Naive thymus-derived CD8-positive, alpha-beta T cell (primary cell): ENCODE results near the gene TMEM44. TPM values are rescaled to one million over a fixed set of nuclear protein-coding genes. Genes with fewer than 3 reads are reported as not detected.
"Not testable (repeated sequence)": the region's sequence is repeated elsewhere in the genome, so short reads cannot be mapped to it uniquely, and the experiment has no call there.

Experiments used
- ATAC-seq, 2 donors: fragments of 150-1000 bp; cut with Tn5 transposase in 1 of 2; sonication (Bioruptor Pico), chemical (Tn5 transposase) in 1 of 2; 1 replicate in 1 of 2; 2 replicates in 1 of 2; pipeline ENCODE4 v1.10.0; 2021; ENCODE audit warnings: mild to moderate bottlenecking in 2 of 2, moderate library complexity in 2 of 2
- POLR2A ChIA-PET: fragments of 350-600 bp; sonication (Branson Sonifier 250); formaldehyde crosslinking; loops from one replicate; lab custom pipeline; 2021; ENCODE audit warnings: antibody characterized with exemption; lab: Charles Lee
- DNase-seq, 10 donors: peaks; one replicate each; pipeline versions ENCODE4 v3.0.0 to v3.0.0-alpha.2; 2020 to 2022
- H3K27ac Mint-ChIP-seq, 10 donors: one replicate each; pipeline ENCODE4 v1.8.0; 2020 to 2022; ENCODE audit warnings: mild to moderate bottlenecking in 10 of 10, mixed read lengths in 10 of 10, moderate library complexity in 4 of 10, inconsistent platforms in 1 of 10
- H3K27me3 Mint-ChIP-seq, 5 donors: one replicate each; pipeline ENCODE4 v1.8.0; 2021 to 2022; ENCODE audit warnings: mixed read lengths in 5 of 5
- H3K36me3 Mint-ChIP-seq, 3 donors: one replicate each; pipeline ENCODE4 v1.8.0; 2020 to 2022; ENCODE audit warnings: mixed read lengths in 3 of 3, mild to moderate bottlenecking in 2 of 3, inconsistent platforms in 1 of 3
- H3K4me1 Mint-ChIP-seq, 4 donors: one replicate each; pipeline ENCODE4 v1.8.0; 2021 to 2022; ENCODE audit warnings: mixed read lengths in 4 of 4
- H3K4me3 Mint-ChIP-seq, 10 donors: one replicate each; pipeline ENCODE4 v1.8.0; 2020 to 2022; ENCODE audit warnings: mild to moderate bottlenecking in 10 of 10, mixed read lengths in 10 of 10, moderate library complexity in 6 of 10, inconsistent platforms in 1 of 10
- H3K9me3 Mint-ChIP-seq, 9 donors: one replicate each; pipeline ENCODE4 v1.8.0; 2020 to 2022; ENCODE audit warnings: mixed read lengths in 9 of 9, mild to moderate bottlenecking in 3 of 9, inconsistent platforms in 1 of 9, moderate library complexity in 1 of 9
- polyA plus RNA-seq, 3 donors: library from polyadenylated mRNA; unstranded; fragments of 300-500 nt; fragmentation: Illumina TruSeq; gene quantifications; one replicate each; pipeline ENCODE4 v1.2.3, GENCODE V29; 2021
- total RNA-seq, 8 experiments: library from RNA in 2 of 8; stranded (reverse) in 2 of 8; gene quantifications; one replicate each; pipeline ENCODE4 v1.2.3 and lab custom pipeline; 2021 to 2026

TMEM44 gene
- total and polyA plus RNA-seq, 5 experiments from 2014 or later: 0.14 to 4.6 (median 2.0) TPM

DNA sequence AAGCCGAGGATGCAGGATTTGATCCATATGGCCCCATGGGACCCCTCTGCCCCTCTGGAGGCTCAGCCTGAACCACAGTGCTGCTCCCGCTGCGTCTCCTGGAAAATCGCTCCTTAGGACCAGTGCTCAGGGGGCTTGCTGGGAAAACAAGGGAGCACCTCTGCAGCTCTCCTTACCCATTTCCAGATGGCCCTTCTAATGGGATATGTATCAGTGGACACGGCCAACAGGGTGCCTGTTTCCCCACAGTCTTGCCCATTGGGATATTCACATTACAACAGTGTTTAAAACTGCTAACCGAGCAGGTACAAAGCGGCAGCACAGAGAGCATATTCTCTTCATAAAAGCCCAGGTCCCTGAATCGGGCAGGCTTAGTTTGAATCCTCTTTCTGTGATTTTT is 27.1 kb downstream of the TMEM44 start:
- no peak for ATAC-seq
- no peaks in the 10 kb centered on the region for H3K9me3 Mint-ChIP-seq
- H3K4me3 Mint-ChIP-seq: no peak overlapping the region
- peaks cover 0 to 5% (median 0%) of the 10 kb centered on the region in 3 donors for H3K36me3 Mint-ChIP-seq
- POLR2A ChIA-PET: no interaction called here
- no peak overlapping the region for H3K27ac Mint-ChIP-seq
- H3K27me3 Mint-ChIP-seq: no peaks in the 10 kb centered on the region
- DNase-seq: no peak
- no peaks in the 10 kb centered on the region for H3K4me1 Mint-ChIP-seq

DNA sequence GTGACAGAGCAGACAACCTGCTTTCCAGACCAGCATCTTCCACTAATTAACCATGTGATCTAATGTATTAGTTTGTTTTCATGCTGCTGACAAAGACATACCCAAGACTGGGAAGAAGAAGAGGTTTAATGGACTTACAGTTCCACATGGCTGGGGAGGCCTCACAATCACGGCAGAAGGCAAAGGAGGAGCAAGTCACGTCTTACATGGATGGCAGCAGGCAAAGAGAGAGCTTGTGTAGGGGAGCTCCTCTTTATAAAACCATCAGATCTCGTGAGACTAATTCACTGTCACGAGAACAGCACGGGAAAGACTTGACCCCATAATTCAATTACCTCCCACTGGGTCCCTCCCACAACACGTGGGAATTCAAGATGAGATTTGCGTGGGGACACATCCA is 27.9 kb downstream of the TMEM44 start:
- POLR2A ChIA-PET, ATAC-seq, H3K4me3 Mint-ChIP-seq, H3K4me1 Mint-ChIP-seq, DNase-seq, H3K27me3 Mint-ChIP-seq, H3K36me3 Mint-ChIP-seq, H3K9me3 Mint-ChIP-seq: not testable (repeated sequence)
- peak overlapping the region in 1 of 10 donors; percentile 3 for H3K27ac Mint-ChIP-seq

DNA sequence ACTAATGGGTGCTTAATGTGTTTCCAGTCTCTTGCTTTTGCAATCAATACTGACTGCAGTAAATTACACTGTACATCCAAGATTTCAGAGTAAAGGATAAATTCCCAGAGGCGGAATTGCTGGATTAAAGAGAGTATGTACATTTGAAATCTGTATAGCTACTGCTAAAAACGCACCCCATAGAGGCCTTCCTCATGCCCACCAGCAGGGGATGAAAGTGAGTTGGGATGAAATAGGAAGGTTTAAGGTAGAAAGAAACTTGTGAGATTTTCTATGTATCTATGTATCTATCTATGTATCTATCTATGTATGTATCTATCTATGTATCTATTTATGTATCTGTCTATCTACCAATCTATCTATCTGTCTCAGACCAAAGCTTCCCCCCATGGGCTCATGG is 28.4 kb downstream of the TMEM44 start:
- no peaks in the 10 kb centered on the region for H3K4me1 Mint-ChIP-seq
- DNase-seq (no peak), ATAC-seq (no peak)
- H3K36me3 Mint-ChIP-seq: peaks cover 0 to 5% (median 0%) of the 10 kb centered on the region in 3 donors
- no peaks in the 10 kb centered on the region for H3K27me3 Mint-ChIP-seq
- H3K9me3 Mint-ChIP-seq: no peaks in the 10 kb centered on the region
- H3K4me3 Mint-ChIP-seq: no peak overlapping the region
- H3K27ac Mint-ChIP-seq: peak overlapping the region in 1 of 10 donors; percentile 3
- POLR2A ChIA-PET: no interaction called here

DNA sequence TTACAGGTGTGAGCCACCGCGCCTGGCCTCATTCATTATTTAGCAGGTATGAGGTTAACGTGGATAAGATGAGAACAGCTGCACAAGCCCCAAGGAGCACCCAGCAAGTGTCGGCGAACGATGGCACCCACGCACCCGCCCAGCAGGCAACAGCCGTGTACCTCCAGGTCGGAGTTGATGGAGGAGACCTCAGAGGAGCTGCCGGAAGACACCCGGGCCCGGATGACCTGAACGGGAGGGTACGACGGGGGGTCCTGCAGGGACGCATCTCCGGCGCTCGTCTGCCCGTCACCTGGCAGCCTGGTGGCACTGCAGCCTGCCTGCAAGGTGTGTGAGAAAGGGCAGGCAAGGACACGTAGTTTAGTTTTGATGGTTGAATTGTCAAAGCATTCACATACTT is 29.1 kb downstream of the TMEM44 start:
- Mint-ChIP-seq H3K27ac (no peak overlapping the region), H3K4me3 (no peak overlapping the region), H3K4me1 (no peaks in the 10 kb centered on the region), H3K9me3 (no peaks in the 10 kb centered on the region), H3K36me3 (peaks cover 0 to 5% (median 0%) of the 10 kb centered on the region in 3 donors), H3K27me3 (no peaks in the 10 kb centered on the region)
- POLR2A ChIA-PET: interaction anchor here (1.4 kb wide), 1 partner anchor 20 kb away, joined by 3 read pairs; no protein-coding TSS in a partner anchor
- ATAC-seq (no peak), DNase-seq (no peak)

DNA sequence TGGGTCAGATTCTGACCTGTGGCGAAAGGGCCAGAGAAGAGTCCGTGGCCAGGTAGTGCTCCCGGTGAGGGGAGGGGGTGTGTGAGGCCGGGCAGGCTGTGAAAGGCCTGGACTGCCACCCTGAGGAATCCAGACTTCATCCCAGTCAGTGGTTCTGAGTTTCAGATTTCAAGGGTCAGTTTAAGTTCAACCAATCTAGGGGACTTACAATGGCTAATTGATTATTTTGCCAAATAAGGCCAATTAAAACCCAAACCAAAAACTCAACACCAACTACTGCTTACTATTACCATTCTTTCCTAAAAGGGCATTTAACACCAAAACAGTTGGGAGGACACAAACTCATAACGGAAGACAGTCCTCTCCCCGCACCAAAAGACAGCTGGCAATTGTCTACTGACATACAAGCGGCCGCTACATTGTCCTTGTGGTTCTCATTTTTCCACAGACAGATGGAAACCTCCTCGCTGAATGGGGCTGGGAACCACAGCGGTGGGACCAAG is 30.5 kb downstream of the TMEM44 start:
- Mint-ChIP-seq H3K4me1 (no peaks in the 10 kb centered on the region), H3K27me3 (no peaks in the 10 kb centered on the region), H3K9me3 (no peaks in the 10 kb centered on the region), H3K4me3 (no peak overlapping the region), H3K27ac (no peak overlapping the region), H3K36me3 (peaks cover 0 to 5% (median 0%) of the 10 kb centered on the region in 3 donors)
- POLR2A ChIA-PET: interaction anchor here (1.4 kb wide), 1 partner anchor 19 kb away, joined by 3 read pairs; no protein-coding TSS in a partner anchor
- ATAC-seq (no peak), DNase-seq (no peak)

DNA sequence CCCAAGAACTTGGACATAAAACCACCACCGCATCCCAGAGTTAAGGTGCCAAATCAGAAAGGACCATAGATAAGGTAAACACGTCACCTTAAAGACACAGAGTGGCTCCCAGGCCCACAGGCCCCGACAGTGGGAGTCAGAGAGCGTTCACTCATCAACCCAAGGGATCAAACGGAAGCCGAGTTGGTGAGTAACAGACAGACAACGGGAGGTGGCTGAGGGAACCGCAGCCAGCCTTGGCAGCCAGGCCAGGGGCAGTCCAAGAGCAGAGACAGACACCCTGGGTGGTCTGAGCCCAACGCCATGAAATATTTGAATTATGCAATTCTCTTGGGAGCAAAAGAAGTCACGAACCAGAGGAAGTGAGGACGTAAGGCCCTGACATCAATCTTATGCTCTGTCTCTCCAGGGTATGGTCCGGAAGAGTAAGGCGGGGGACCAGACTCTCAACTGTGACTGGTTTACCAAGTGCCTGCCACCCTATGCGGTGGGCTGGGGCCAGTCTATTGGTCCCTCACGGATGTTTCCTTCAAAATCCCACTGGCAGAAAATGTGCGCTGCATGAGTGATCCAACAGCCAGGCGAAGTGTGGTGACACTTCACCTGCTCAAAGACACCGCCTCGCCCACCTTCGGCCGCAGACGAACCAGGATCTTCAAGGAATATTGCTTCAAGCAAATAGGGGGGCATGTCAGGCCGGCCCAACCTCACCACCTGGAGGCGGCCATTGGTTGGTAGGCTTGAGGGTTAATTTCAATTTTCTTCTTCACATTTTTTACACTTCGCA is 34.3 kb downstream of the TMEM44 start:
- ATAC-seq (no peak), DNase-seq (no peak)
- Mint-ChIP-seq H3K27me3 (no peaks in the 10 kb centered on the region), H3K4me3 (no peak overlapping the region), H3K27ac (no peak overlapping the region), H3K9me3 (no peaks in the 10 kb centered on the region), H3K4me1 (peaks cover 0 to 5% (median 2%) of the 10 kb centered on the region in 4 donors), H3K36me3 (peaks cover 0 to 5% (median 0%) of the 10 kb centered on the region in 3 donors)
- POLR2A ChIA-PET: no interaction called here

DNA sequence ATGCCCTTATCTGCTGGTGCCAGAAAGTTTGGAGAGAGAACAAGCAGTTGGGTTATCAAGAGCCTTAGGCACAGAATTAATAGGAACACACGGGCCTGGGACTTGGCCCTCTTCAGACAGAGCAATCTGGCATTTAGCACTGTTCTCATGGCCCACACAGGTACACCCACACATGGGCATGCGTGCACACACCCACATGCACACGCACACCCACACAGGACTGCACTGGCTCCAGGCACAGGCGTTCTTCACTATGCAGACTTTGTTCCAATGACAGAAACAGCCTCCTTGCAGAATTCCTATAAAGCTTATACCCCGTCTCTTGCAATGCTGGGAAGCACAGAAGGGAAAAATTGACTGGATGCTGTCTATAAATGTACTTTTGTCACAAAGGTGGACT is 36.3 kb downstream of the TMEM44 start:
- Mint-ChIP-seq H3K27ac (no peak overlapping the region), H3K4me1 (peaks cover 0 to 9% (median 2%) of the 10 kb centered on the region in 4 donors), H3K9me3 (no peaks in the 10 kb centered on the region), H3K36me3 (peaks cover 0 to 3% (median 0%) of the 10 kb centered on the region in 3 donors), H3K4me3 (no peak overlapping the region), H3K27me3 (no peaks in the 10 kb centered on the region)
- ATAC-seq: no peak
- POLR2A ChIA-PET: no interaction called here
- DNase-seq: no peak

DNA sequence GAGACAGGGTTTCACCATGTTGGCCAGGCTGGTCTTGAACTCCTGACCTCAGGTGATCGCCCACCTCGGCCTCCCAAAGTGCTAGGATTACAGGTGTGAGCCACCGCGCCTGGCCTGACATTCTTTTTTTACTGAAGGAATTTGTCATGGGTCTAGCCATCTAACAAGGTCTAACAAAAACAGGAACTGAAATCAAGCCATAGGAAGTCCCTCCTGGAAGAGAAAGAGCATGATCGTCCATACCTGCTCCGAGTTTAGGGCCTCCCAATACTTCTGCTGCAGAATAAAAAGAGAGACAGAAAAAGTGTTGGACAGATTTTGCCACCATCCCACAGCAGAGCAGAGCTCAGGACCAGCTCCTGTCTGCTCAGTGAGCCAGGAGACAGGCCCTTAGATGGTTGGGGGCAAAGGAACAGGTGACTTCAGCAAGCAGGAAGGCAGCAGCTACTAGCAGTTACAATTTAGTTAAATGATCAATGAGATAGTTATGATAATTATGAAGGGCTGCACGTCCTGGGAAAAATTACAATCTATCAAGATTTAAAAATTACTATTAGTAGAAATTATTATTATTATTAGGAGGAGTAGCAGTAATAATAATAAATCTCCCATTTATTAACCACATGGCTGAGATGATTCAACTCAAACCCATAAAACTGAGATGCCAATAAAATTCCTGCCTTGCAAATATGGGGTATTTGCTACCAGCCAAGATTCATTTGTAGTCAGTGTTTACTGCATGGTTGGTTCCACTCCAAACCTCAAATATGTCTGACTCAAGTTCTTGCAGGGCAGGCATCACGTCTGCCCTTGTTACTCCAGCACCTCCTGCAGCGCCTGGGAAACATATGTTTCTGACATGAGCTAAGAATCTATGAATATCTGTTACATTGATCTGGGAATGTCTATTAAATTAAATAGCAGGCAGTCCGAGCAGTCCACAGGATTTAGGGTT is 40.1 kb downstream of the TMEM44 start:
- Mint-ChIP-seq H3K4me1 (peaks cover 0 to 9% (median 2%) of the 10 kb centered on the region in 4 donors), H3K4me3 (no peak overlapping the region), H3K27ac (no peak overlapping the region), H3K27me3 (no peaks in the 10 kb centered on the region), H3K36me3 (peaks cover 0 to 2% (median 0%) of the 10 kb centered on the region in 3 donors), H3K9me3 (peaks cover 0 to 6% (median 0%) of the 10 kb centered on the region in 9 donors)
- no peak for ATAC-seq
- POLR2A ChIA-PET: interaction anchor here (1.4 kb wide), 1 partner anchor 9 kb away, joined by 6 read pairs; no protein-coding TSS in a partner anchor
- no peak for DNase-seq

DNA sequence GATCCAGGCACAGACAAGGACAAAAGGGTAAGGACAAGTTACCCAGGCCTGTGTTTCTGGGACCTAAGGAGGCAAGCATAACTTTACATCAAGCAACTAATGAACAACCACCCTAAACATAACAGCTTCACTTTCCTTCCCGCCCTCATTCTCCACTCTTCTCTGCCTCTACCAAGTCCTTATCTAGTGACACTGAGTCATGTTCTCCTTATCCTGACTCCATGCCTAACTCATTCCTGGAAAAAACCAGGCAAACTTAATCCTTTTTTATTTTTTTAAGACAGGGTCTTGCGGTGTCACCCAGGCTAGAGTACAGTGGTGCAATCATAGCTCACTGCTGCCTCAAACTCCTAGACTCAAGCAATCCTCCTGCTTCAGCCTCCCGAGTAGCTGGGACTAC is 44.5 kb downstream of the TMEM44 start:
- Mint-ChIP-seq H3K27ac (no peak overlapping the region), H3K36me3 (peaks cover 0 to 15% (median 12%) of the 10 kb centered on the region in 3 donors), H3K9me3 (peaks cover 0 to 42% (median 19%) of the 10 kb centered on the region in 9 donors), H3K27me3 (no peaks in the 10 kb centered on the region), H3K4me1 (peaks cover 9 to 19% (median 14%) of the 10 kb centered on the region in 4 donors), H3K4me3 (no peak overlapping the region)
- POLR2A ChIA-PET: no interaction called here
- DNase-seq (no peak), ATAC-seq (no peak)

DNA sequence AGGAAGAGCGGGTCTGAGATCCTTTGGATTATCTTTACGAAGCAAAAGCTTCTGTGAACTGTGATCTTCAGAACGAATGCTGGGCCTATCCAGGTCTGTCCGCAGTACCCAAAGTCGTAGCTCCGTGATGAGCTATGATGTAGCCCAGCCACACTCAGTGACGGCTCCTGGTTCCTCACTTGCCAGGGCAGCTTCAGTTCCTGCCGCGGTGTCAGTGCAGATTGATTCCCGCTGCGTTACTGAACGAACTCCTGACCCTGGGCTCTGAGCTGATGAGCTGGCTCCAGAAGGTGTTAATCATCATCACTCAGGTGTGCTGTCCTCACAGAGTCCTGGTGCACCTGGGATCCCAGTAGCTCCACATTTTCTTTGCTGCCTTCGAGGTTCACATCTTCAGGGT is 45.0 kb downstream of the TMEM44 start:
- Mint-ChIP-seq H3K36me3 (peaks cover 0 to 15% (median 12%) of the 10 kb centered on the region in 3 donors), H3K27me3 (no peaks in the 10 kb centered on the region), H3K9me3 (peaks cover 0 to 42% (median 19%) of the 10 kb centered on the region in 9 donors), H3K27ac (no peak overlapping the region), H3K4me1 (peaks cover 9 to 19% (median 14%) of the 10 kb centered on the region in 4 donors), H3K4me3 (no peak overlapping the region)
- ATAC-seq: no peak
- DNase-seq: no peak
- POLR2A ChIA-PET: interaction anchor here (1.1 kb wide), 1 partner anchor 102 kb away, joined by 3 read pairs; no protein-coding TSS in a partner anchor

DNA sequence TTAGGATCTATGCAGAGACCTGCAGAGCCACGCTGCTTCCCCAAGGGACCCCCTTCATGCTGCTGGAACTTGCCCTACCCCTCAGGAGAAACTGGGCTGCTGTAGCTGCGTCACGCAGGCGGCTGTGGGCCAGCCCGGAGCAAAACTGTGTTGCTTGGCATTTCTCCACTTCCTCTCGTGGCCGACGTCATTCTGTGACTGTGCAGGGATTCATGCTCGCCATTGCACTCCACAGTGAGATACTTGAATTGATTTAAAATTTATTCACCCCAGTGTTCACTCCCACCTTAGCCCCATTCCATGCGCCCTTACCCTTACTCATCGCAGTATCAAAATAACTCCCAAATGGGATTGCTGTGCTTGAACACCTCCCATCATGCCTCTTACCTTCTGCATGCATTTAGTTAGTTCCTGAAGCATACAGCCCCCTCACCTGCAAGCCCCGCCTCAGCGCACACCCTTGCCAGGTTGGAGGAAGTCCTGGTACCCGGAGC is 45.7 kb downstream of the TMEM44 start:
- no peaks in the 10 kb centered on the region for H3K27me3 Mint-ChIP-seq
- peaks cover 9 to 16% (median 14%) of the 10 kb centered on the region in 4 donors for H3K4me1 Mint-ChIP-seq
- POLR2A ChIA-PET: interaction anchor here (1.1 kb wide), 1 partner anchor 102 kb away, joined by 3 read pairs; no protein-coding TSS in a partner anchor
- peaks cover 0 to 15% (median 12%) of the 10 kb centered on the region in 3 donors for H3K36me3 Mint-ChIP-seq
- DNase-seq: no peak
- no peak overlapping the region for H3K27ac Mint-ChIP-seq
- no peak overlapping the region for H3K4me3 Mint-ChIP-seq
- no peak for ATAC-seq
- peaks cover 0 to 42% (median 19%) of the 10 kb centered on the region in 9 donors for H3K9me3 Mint-ChIP-seq

DNA sequence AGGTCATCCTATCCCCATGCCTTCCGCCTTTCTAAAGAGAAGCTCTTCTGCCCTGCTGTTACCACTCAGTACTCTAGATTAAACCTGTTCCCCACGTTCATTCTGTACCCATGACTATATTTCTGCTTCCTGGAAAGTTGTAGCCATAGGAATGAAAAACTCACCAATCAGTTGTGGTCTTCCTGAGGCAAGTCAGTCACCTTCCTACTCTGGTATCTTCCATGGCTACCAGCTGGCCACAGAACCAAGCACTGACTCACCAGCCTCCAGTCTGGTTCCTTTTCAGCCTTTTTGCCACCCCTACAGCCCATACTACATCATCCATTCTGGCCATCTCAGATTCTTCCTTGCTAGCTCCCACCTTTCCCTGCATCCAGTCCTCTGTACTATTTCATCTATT is 46.4 kb downstream of the TMEM44 start:
- no peak overlapping the region for H3K4me3 Mint-ChIP-seq
- H3K9me3 Mint-ChIP-seq: peaks cover 0 to 42% (median 19%) of the 10 kb centered on the region in 9 donors
- POLR2A ChIA-PET: interaction anchor here (1.1 kb wide), 1 partner anchor 101 kb away, joined by 3 read pairs; no protein-coding TSS in a partner anchor
- H3K27ac Mint-ChIP-seq: peak overlapping the region in 3 of 10 donors; percentile 1 to 46 (median 33)
- DNase-seq (no peak), ATAC-seq (no peak)
- H3K36me3 Mint-ChIP-seq: peaks cover 0 to 15% (median 12%) of the 10 kb centered on the region in 3 donors
- peaks cover 9 to 16% (median 14%) of the 10 kb centered on the region in 4 donors for H3K4me1 Mint-ChIP-seq
- no peaks in the 10 kb centered on the region for H3K27me3 Mint-ChIP-seq
